ENCODE results near the gene MAMDC2.

GRCh38 chr9:70169222-70169621 lies 125.6 kb downstream of the MAMDC2 start:
- TF ChIP-seq EZH2phosphoT487 (IDR thresholded peaks at IDR 0.05): no peak
- no peak for TF ChIP-seq CTCF (IDR thresholded peaks at IDR 0.05)
